A549 (cell line): ENCODE results near the gene IGF2R.

Source experiments
- CTCF ChIP-seq: fragments of >200 bp; sonication (Bioruptor Twin); formaldehyde crosslinking; IDR thresholded peaks from 3 replicates; pipeline ENCODE4 v1.5.1; 2016
- EHMT2 ChIP-seq: fragments of 200-600 bp; sonication (generic); IDR thresholded peaks from 2 replicates; pipeline ENCODE4 v1.6.1; 2016; ENCODE audit warnings: antibody characterized with exemption, low read depth, mild to moderate bottlenecking, moderate library complexity
- EP300 ChIP-seq, 2 experiments: fragments of >200 bp; sonication (Bioruptor Twin); formaldehyde crosslinking; IDR thresholded peaks; 2 replicates in 1 of 2; 3 replicates in 1 of 2; pipeline ENCODE4 v1.6.1; 2016 to 2017
- HDAC2 ChIP-seq: fragments of 200-600 bp; sonication (generic); IDR thresholded peaks from 2 replicates; pipeline ENCODE4 v1.6.1; 2016
- KDM1A ChIP-seq: fragments of 200-600 bp; sonication (generic); IDR thresholded peaks from 2 replicates; pipeline ENCODE4 v1.6.1; 2016; ENCODE audit warnings: low read depth, mild to moderate bottlenecking
- POLR2A ChIP-seq: IDR thresholded peaks from 2 replicates; pipeline ENCODE4 v1.6.1; 2012; ENCODE audit warnings: mild to moderate bottlenecking, low read length
- RAD21 ChIP-seq, 2 experiments: fragments of >200 bp in 1 of 2; sonication (Bioruptor Twin) in 1 of 2; formaldehyde crosslinking in 1 of 2; IDR thresholded peaks in 1 of 2; conservative IDR thresholded peaks in 1 of 2; 2 replicates in 1 of 2; 3 replicates in 1 of 2; pipeline ENCODE4 v1.6.1; 2012 to 2018; ENCODE audit warnings: inconsistent platforms in 1 of 2
- REST ChIP-seq: fragments of 200-600 bp; sonication (generic); IDR thresholded peaks from 2 replicates; pipeline ENCODE4 v1.6.1; 2016; ENCODE audit warnings: antibody characterized with exemption, mild to moderate bottlenecking, moderate library complexity
- ZC3H11A ChIP-seq: fragments of 450-650 bp; IDR thresholded peaks from 2 replicates; pipeline ENCODE4 v1.6.1; 2014; ENCODE audit warnings: antibody characterized with exemption, mild to moderate bottlenecking

DNA sequence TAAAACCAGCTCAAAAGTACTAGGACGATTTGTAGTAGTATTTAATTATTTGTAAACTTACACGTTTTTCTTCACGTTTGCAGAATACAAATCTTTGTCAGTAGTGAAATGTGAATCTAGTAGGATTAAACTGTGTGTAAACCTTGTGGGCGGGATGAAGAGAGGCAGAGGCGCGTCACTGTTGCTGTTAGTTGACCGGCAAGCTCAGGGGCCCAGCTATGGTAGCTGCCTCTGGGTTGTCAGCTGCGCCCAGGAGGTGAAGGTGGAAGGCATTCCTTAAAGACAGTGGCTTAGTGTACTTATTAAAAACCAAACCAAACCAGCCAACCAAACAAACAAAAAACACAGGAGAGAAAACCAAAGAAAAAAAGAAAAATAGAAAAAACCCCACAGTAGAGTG is 69.6 kb downstream of the IGF2R start:
- TF ChIP-seq EHMT2 (no peak), POLR2A (no peak), CTCF (no peak), HDAC2 (no peak), KDM1A (no peak), RAD21 (conservative IDR thresholded peaks at IDR 0.05 in 1 of 2, IDR thresholded peaks at IDR 0.05 in 1 of 2) (no peak), EP300 (IDR thresholded peaks at IDR 0.05) (no peak), ZC3H11A (no peak), REST (no peak)
